HepG2 (cell line): ENCODE data around the gene RANBP3. TPM values are rescaled to one million over a fixed set of nuclear protein-coding genes. Genes with fewer than 3 reads are reported as not detected.

Experiments
- EED ChIP-seq: sonication (generic); formaldehyde crosslinking; IDR thresholded peaks from 2 replicates; pipeline ENCODE4 v1.5.0; 2020; ENCODE audit warnings: mild to moderate bottlenecking, missing genetic modification reagents
- HDAC1 ChIP-seq: sonication (generic); formaldehyde crosslinking; IDR thresholded peaks from 2 replicates; pipeline ENCODE4 v1.5.1; 2020; ENCODE audit warnings: mild to moderate bottlenecking, missing genetic modification reagents
- HOXA7 ChIP-seq: sonication (generic); formaldehyde crosslinking; IDR thresholded peaks from 2 replicates; pipeline ENCODE4 v1.8.1; 2022; ENCODE audit warnings: mild to moderate bottlenecking, missing genetic modification reagents, moderate library complexity
- MEIS1 ChIP-seq: sonication (generic); formaldehyde crosslinking; IDR thresholded peaks from 2 replicates; pipeline ENCODE4 v1.9.0; 2021; ENCODE audit warnings: mild to moderate bottlenecking, missing genetic modification reagents, moderate library complexity, borderline replicate concordance
- TBX2 ChIP-seq: sonication (generic); formaldehyde crosslinking; IDR thresholded peaks from 2 replicates; pipeline ENCODE4 v1.5.0; 2020; ENCODE audit warnings: missing genetic modification reagents, mild to moderate bottlenecking, borderline replicate concordance
- TOE1 ChIP-seq: sonication (generic); formaldehyde crosslinking; IDR thresholded peaks from 2 replicates; pipeline ENCODE4 v1.4.0; 2020; ENCODE audit warnings: mild to moderate bottlenecking, missing genetic modification reagents
- ZFP37 ChIP-seq: sonication (generic); formaldehyde crosslinking; IDR thresholded peaks from 2 replicates; pipeline ENCODE4 v1.4.0; 2020; ENCODE audit warnings: missing genetic modification reagents, borderline replicate concordance
- ZNF292 ChIP-seq: sonication (generic); formaldehyde crosslinking; IDR thresholded peaks from 2 replicates; pipeline ENCODE4 v1.8.1; 2022; ENCODE audit warnings: mild to moderate bottlenecking, low read depth, missing genetic modification reagents, borderline replicate concordance
- ZNF343 ChIP-seq: sonication (generic); formaldehyde crosslinking; IDR thresholded peaks from 2 replicates; pipeline ENCODE4 v1.4.0; 2020; ENCODE audit warnings: mild to moderate bottlenecking, missing genetic modification reagents
- ZNF367 ChIP-seq: sonication (generic); formaldehyde crosslinking; IDR thresholded peaks from 2 replicates; pipeline ENCODE4 v1.4.0; 2020; ENCODE audit warnings: missing genetic modification reagents, borderline replicate concordance
- ZNF383 ChIP-seq: sonication (generic); formaldehyde crosslinking; IDR thresholded peaks from 2 replicates; pipeline ENCODE4 v1.4.0; 2020; ENCODE audit warnings: missing genetic modification reagents, mild to moderate bottlenecking, borderline replicate concordance
- ZNF44 ChIP-seq: sonication (generic); formaldehyde crosslinking; IDR thresholded peaks from 2 replicates; pipeline ENCODE4 v1.5.1; 2020; ENCODE audit warnings: mild to moderate bottlenecking, missing genetic modification reagents
- ZNF510 ChIP-seq: sonication (generic); formaldehyde crosslinking; IDR thresholded peaks from 2 replicates; pipeline ENCODE4 v1.4.0; 2020; ENCODE audit warnings: low read depth, mild to moderate bottlenecking, missing genetic modification reagents
- ZNF567 ChIP-seq: sonication (generic); formaldehyde crosslinking; IDR thresholded peaks from 2 replicates; pipeline ENCODE4 v1.8.1; 2023; ENCODE audit warnings: mild to moderate bottlenecking, missing genetic modification reagents, borderline replicate concordance
- ZNF614 ChIP-seq: IDR thresholded peaks from 2 replicates; pipeline ENCODE4 v1.6.1; 2018; ENCODE audit warnings: missing biosample characterization, missing genetic modification reagents, inconsistent platforms, borderline replicate concordance
- ZNF619 ChIP-seq: sonication (generic); formaldehyde crosslinking; IDR thresholded peaks from 2 replicates; pipeline ENCODE4 v1.4.0; 2020; ENCODE audit warnings: mild to moderate bottlenecking, missing genetic modification reagents
- ZNF761 ChIP-seq: sonication (generic); formaldehyde crosslinking; conservative IDR thresholded peaks from 2 replicates; pipeline ENCODE4 v1.4.0; 2020; ENCODE audit warnings: mild to moderate bottlenecking, missing genetic modification reagents
- ZSCAN25 ChIP-seq: sonication (generic); formaldehyde crosslinking; IDR thresholded peaks from 2 replicates; pipeline ENCODE4 v1.8.0; 2022; ENCODE audit warnings: mild to moderate bottlenecking, missing genetic modification reagents
- ZZZ3 ChIP-seq: sonication (generic); formaldehyde crosslinking; IDR thresholded peaks from 2 replicates; pipeline ENCODE4 v1.4.0; 2020; ENCODE audit warnings: missing genetic modification reagents, mild to moderate bottlenecking, borderline replicate concordance
- polyA plus RNA-seq, 8 experiments: library from polyadenylated mRNA; depleted of rRNA in 3 of 8; stranded (reverse) in 7 of 8; unstranded in 1 of 8; fragments of >200 nt; fragmentation: Illumina TruSeq in 4 of 8; extraction: Trizol in 4 of 8; gene quantifications; 2 replicates each; pipeline versions ENCODE4 v1.2.1 to v1.2.3, GENCODE V29; 2011 to 2016; ENCODE audit warnings: low read depth in 4 of 8, missing spikeins in 1 of 8, mixed read lengths in 1 of 8; ENCODE audit not compliant: insufficient read depth in 1 of 8
- total RNA-seq, 5 experiments: library from RNA; depleted of rRNA; stranded (reverse); fragments of >200 nt; fragmentation: Illumina TruSeq; extraction: Trizol; gene quantifications; 2 replicates each; pipeline ENCODE4 v1.2.3, GENCODE V29; 2016; ENCODE audit warnings: low read depth in 1 of 5
- TF ChIP-seq, protein P1 (sequence below): sonication (generic); formaldehyde crosslinking; IDR thresholded peaks from 2 replicates; pipeline ENCODE4 v1.5.0; 2020; ENCODE audit warnings: missing genetic modification reagents
- TF ChIP-seq, protein P2 (sequence below): sonication (generic); formaldehyde crosslinking; IDR thresholded peaks from 2 replicates; pipeline ENCODE4 v1.5.1; 2020; ENCODE audit warnings: mild to moderate bottlenecking, missing genetic modification reagents, borderline replicate concordance
- TF ChIP-seq, protein P3 (sequence below), 2 experiments: sonication (generic) in 1 of 2; formaldehyde crosslinking in 1 of 2; IDR thresholded peaks; 2 replicates each; pipeline versions ENCODE4 v1.4.0 to v1.6.1; 2018 to 2020; ENCODE audit warnings: missing genetic modification reagents in 2 of 2, borderline replicate concordance in 1 of 2, low read depth in 1 of 2, mild to moderate bottlenecking in 1 of 2, missing biosample characterization in 1 of 2
- TF ChIP-seq, protein P4 (sequence below): sonication (generic); formaldehyde crosslinking; conservative IDR thresholded peaks from 2 replicates; pipeline ENCODE4 v1.8.1; 2023; ENCODE audit warnings: missing genetic modification reagents

Gene RANBP3
- total and polyA plus RNA-seq, 2 of the 13 experiments (the other 11 are each of a cell fraction or from before 2014, with no cell fraction given), result 39.5 to 149 TPM

DNA sequence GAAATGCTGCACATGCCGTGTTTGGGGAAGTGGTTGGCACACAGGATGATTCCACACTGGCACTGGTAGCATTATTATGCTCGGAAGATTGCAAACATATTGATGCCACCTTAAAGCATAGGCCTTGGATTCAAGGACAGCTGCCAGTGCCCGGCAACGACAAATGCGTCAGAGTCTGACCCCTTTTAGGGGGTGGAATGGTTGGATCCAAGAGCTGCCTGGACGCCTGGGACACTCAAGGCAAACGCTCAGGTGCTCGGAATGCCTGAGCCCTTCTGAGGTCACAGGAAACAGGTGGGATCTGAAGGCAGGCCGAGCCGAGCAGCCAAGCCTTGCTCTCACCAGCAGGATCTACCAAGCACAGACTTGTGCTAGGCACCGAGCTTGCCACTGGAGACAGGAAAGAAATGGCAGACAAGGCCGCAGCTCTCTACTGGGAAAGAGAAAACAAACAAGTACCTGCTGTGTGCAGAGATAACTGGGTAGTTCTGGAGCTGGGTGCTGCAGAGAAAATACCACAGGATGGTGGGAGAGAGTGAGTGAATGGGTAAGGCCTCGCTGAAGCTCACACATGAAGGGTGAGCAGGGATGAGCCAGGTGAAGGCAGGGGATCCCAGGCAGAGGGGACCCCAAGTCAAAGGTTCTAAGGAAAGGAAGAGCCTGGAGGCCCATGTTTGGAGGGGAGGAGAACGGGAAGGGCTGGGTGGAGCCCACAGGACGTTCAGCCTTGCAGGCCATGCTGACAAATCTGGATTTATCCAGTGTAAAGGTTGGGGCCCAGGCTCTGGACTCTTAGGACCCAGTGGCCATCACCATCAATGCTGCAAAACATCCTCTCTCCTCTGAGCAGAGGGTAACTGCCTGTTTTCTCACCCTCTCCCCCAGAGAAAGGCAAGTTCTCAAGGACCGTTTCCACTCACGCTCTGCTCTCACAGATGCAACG lies 9.2 kb downstream of the RANBP3 start (continued):
- TF ChIP-seq ZNF510, result 0 out of 2 replicates have a peak, but pooled peaks have one; percentile 67
- 0 out of 2 replicates have a peak, but pooled peaks have one; percentile 31 for TF ChIP-seq ZNF619 (CRISPR knock-in tag)
- peak; percentile 35; the same call in 1 of the 2 replicates for TF ChIP-seq EED
- TF ChIP-seq, protein P1, sequence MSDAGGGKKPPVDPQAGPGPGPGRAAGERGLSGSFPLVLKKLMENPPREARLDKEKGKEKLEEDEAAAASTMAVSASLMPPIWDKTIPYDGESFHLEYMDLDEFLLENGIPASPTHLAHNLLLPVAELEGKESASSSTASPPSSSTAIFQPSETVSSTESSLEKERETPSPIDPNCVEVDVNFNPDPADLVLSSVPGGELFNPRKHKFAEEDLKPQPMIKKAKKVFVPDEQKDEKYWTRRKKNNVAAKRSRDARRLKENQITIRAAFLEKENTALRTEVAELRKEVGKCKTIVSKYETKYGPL (CRISPR knock-in tag), result no peak
- TF ChIP-seq ZNF761, result peak; percentile 85; the same call in 1 of the 2 replicates
- TF ChIP-seq ZNF567, result 0 out of 2 replicates have a peak, but pooled peaks have one; percentile 34
- TF ChIP-seq ZFP37 (CRISPR knock-in tag), result no peak
- TF ChIP-seq ZNF383 (CRISPR knock-in tag), result peak; percentile 78; the same call in 1 of the 2 replicates
- TF ChIP-seq HDAC1, result peak; percentile 52
- TF ChIP-seq ZZZ3 (CRISPR knock-in tag), result no peak
- 0 out of 2 replicates have a peak, but pooled peaks have one; percentile 10 for TF ChIP-seq ZNF343 (CRISPR knock-in tag)
- no peak for TF ChIP-seq ZNF367 (CRISPR knock-in tag)
- peak; percentile 80; the same call in 1 of the 2 replicates for TF ChIP-seq MEIS1 (CRISPR knock-in tag)
- peak; percentile 42; the same call in 1 of the 2 replicates for TF ChIP-seq ZNF292 (CRISPR knock-in tag)
- TF ChIP-seq, protein P2, sequence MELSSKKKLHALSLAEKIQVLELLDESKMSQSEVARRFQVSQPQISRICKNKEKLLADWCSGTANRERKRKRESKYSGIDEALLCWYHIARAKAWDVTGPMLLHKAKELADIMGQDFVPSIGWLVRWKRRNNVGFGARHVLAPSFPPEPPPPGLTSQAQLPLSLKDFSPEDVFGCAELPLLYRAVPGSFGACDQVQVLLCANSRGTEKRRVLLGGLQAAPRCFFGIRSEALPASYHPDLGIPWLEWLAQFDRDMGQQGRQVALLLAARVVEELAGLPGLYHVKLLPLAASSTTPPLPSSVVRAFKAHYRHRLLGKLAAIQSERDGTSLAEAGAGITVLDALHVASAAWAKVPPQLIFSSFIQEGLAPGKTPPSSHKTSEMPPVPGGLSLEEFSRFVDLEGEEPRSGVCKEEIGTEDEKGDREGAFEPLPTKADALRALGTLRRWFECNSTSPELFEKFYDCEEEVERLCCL (CRISPR knock-in tag), result no peak
- no peak for TF ChIP-seq ZNF44 (CRISPR knock-in tag)
- peak; percentile 29; the same call in 1 of the 2 replicates for TF ChIP-seq ZSCAN25
- no peak for TF ChIP-seq ZNF614 (CRISPR knock-in tag)
- TF ChIP-seq HOXA7 (CRISPR knock-in tag), result no peak
- TF ChIP-seq TOE1 (CRISPR knock-in tag), result no peak
- peak; percentile 42; the same call in 1 of the 2 replicates for TF ChIP-seq TBX2
- TF ChIP-seq, protein P3, sequence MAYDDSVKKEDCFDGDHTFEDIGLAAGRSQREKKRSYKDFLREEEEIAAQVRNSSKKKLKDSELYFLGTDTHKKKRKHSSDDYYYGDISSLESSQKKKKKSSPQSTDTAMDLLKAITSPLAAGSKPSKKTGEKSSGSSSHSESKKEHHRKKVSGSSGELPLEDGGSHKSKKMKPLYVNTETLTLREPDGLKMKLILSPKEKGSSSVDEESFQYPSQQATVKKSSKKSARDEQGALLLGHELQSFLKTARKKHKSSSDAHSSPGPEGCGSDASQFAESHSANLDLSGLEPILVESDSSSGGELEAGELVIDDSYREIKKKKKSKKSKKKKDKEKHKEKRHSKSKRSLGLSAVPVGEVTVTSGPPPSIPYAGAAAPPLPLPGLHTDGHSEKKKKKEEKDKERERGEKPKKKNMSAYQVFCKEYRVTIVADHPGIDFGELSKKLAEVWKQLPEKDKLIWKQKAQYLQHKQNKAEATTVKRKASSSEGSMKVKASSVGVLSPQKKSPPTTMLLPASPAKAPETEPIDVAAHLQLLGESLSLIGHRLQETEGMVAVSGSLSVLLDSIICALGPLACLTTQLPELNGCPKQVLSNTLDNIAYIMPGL (CRISPR knock-in tag; IDR thresholded peaks at IDR 0.05; ENCODE audit: borderline replicate concordance in 1 of 2, low read depth in 1 of 2), result peak in 1 of 2 experiments; percentile 30; a peak in 1 of 4 replicates
- TF ChIP-seq, protein P4, sequence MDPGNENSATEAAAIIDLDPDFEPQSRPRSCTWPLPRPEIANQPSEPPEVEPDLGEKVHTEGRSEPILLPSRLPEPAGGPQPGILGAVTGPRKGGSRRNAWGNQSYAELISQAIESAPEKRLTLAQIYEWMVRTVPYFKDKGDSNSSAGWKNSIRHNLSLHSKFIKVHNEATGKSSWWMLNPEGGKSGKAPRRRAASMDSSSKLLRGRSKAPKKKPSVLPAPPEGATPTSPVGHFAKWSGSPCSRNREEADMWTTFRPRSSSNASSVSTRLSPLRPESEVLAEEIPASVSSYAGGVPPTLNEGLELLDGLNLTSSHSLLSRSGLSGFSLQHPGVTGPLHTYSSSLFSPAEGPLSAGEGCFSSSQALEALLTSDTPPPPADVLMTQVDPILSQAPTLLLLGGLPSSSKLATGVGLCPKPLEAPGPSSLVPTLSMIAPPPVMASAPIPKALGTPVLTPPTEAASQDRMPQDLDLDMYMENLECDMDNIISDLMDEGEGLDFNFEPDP (CRISPR knock-in tag), result no peak
